ENCODE measurements around the gene LNX2.

Gene LNX2

GRCh38 chr13:27510082-27510481, 110.2 kb downstream of the LNX2 start:
- no peak overlapping the region for H3K4me3 ChIP-seq (ENCODE audit: low read depth, low read length)
- no peak overlapping the region for H3K27ac ChIP-seq (ENCODE audit: extremely low read depth, low read depth, low read length)
- TF ChIP-seq ZIC2 (tag by site-specific recombination; IDR thresholded peaks at IDR 0.05), result peak; percentile 62
- TF ChIP-seq ZBTB1 (tag by site-specific recombination; IDR thresholded peaks at IDR 0.05), result no peak
- no peaks in the 10 kb centered on the region for H3K9me3 ChIP-seq (ENCODE audit: control insufficient read depth, insufficient read depth, low read depth, low read length)
- CTCF ChIA-PET, result interaction anchor here (0.7 kb wide), 1 partner anchor 316 kb away, joined by 3 read pairs; no protein-coding TSS in a partner anchor
- POLR2A ChIA-PET, result no interaction called here
- H3K4me1 ChIP-seq (ENCODE audit: control insufficient read depth, insufficient read depth, low read length), result no peaks in the 10 kb centered on the region
- H3K36me3 ChIP-seq (ENCODE audit: control insufficient read depth in 2 of 2, insufficient read depth in 1 of 2, low read length in 2 of 2), result no peaks in the 10 kb centered on the region

DNA sequence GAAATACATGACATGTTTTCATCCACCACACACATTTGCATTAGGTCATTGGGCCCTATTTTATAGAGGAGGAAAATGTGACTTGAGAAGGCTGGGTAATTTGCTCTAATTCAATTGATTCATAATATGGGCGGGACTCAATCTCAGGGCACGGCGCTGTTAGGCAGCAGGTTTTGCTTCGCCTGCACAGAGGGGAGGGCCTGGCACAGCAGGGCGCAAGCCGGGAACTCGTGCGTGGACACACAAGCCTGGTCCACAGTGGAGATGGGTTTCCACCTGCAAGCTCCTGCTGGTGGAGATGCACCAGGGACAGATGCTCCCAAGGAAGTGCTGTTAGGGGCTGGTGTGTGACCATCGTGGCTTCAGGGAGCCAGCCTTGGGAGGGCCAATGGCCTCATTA, 111.5 kb downstream of the LNX2 start:
- no peak overlapping the region for H3K27ac ChIP-seq (ENCODE audit: extremely low read depth, low read depth, low read length)
- CTCF ChIA-PET, result no interaction called here
- H3K4me1 ChIP-seq (ENCODE audit: control insufficient read depth, insufficient read depth, low read length), result no peaks in the 10 kb centered on the region
- no peaks in the 10 kb centered on the region for H3K36me3 ChIP-seq (ENCODE audit: control insufficient read depth in 2 of 2, insufficient read depth in 1 of 2, low read length in 2 of 2)
- no peak overlapping the region for H3K4me3 ChIP-seq (ENCODE audit: low read depth, low read length)
- TF ChIP-seq, protein P1, sequence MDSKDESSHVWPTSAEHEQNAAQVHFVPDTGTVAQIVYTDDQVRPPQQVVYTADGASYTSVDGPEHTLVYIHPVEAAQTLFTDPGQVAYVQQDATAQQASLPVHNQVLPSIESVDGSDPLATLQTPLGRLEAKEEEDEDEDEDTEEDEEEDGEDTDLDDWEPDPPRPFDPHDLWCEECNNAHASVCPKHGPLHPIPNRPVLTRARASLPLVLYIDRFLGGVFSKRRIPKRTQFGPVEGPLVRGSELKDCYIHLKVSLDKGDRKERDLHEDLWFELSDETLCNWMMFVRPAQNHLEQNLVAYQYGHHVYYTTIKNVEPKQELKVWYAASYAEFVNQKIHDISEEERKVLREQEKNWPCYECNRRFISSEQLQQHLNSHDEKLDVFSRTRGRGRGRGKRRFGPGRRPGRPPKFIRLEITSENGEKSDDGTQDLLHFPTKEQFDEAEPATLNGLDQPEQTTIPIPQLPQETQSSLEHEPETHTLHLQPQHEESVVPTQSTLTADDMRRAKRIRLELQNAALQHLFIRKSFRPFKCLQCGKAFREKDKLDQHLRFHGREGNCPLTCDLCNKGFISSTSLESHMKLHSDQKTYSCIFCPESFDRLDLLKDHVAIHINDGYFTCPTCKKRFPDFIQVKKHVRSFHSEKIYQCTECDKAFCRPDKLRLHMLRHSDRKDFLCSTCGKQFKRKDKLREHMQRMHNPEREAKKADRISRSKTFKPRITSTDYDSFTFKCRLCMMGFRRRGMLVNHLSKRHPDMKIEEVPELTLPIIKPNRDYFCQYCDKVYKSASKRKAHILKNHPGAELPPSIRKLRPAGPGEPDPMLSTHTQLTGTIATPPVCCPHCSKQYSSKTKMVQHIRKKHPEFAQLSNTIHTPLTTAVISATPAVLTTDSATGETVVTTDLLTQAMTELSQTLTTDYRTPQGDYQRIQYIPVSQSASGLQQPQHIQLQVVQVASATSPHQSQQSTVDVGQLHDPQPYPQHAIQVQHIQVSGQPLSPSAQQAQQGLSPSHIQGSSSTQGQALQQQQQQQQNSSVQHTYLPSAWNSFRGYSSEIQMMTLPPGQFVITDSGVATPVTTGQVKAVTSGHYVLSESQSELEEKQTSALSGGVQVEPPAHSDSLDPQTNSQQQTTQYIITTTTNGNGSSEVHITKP (tag by site-specific recombination; IDR thresholded peaks at IDR 0.05), result no peak
- no peak for TF ChIP-seq ZNF658 (tag by site-specific recombination; IDR thresholded peaks at IDR 0.05)
- TF ChIP-seq, protein P2, sequence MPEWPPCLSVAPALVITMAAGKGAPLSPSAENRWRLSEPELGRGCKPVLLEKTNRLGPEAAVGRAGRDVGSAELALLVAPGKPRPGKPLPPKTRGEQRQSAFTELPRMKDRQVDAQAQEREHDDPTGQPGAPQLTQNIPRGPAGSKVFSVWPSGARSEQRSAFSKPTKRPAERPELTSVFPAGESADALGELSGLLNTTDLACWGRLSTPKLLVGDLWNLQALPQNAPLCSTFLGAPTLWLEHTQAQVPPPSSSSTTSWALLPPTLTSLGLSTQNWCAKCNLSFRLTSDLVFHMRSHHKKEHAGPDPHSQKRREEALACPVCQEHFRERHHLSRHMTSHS (tag by site-specific recombination; IDR thresholded peaks at IDR 0.05), result no peak
- no peak for TF ChIP-seq ZNF843 (tag by site-specific recombination; IDR thresholded peaks at IDR 0.05)
- TF ChIP-seq, protein P3, sequence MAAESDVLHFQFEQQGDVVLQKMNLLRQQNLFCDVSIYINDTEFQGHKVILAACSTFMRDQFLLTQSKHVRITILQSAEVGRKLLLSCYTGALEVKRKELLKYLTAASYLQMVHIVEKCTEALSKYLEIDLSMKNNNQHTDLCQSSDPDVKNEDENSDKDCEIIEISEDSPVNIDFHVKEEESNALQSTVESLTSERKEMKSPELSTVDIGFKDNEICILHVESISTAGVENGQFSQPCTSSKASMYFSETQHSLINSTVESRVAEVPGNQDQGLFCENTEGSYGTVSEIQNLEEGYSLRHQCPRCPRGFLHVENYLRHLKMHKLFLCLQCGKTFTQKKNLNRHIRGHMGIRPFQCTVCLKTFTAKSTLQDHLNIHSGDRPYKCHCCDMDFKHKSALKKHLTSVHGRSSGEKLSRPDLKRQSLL (tag by site-specific recombination; IDR thresholded peaks at IDR 0.05), result no peak
- TF ChIP-seq ZBTB8A (tag by site-specific recombination; IDR thresholded peaks at IDR 0.05), result no peak
- no peak for TF ChIP-seq ZNF518A (tag by site-specific recombination; conservative IDR thresholded peaks at IDR 0.05; ENCODE audit: low read depth)
- H3K9me3 ChIP-seq (ENCODE audit: control insufficient read depth, insufficient read depth, low read depth, low read length), result no peaks in the 10 kb centered on the region
- POLR2A ChIA-PET, result no interaction called here

DNA sequence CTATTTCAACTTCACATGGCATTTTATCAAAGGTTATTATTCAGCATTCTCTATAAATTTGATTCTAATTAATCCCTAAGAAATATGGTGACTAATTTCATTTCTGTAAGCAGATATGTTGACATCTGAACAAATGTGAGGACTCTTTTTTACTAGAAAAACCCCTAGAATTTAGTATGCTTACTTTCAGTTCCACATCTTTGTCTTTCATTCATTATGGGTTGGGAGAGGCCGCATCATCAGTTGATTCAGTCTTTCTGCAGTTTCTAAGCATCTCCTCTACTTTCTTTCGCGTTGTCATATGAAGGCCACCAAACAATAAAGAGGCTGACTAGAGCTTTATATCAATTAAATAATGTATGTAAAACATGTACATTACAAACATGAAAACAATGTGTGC, 114.5 kb downstream of the LNX2 start:
- TF ChIP-seq ZNF223 (tag by site-specific recombination; IDR thresholded peaks at IDR 0.05) (no peak), ZNF140 (tag by site-specific recombination; IDR thresholded peaks at IDR 0.05) (no peak)
- TF ChIP-seq, protein P3 (tag by site-specific recombination; IDR thresholded peaks at IDR 0.05), result no peak
- TF ChIP-seq, protein P4, sequence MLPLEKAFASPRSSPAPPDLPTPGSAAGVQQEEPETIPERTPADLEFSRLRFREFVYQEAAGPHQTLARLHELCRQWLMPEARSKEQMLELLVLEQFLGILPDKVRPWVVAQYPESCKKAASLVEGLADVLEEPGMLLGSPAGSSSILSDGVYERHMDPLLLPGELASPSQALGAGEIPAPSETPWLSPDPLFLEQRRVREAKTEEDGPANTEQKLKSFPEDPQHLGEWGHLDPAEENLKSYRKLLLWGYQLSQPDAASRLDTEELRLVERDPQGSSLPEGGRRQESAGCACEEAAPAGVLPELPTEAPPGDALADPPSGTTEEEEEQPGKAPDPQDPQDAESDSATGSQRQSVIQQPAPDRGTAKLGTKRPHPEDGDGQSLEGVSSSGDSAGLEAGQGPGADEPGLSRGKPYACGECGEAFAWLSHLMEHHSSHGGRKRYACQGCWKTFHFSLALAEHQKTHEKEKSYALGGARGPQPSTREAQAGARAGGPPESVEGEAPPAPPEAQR (tag by site-specific recombination; IDR thresholded peaks at IDR 0.05), result no peak
- Histone ChIP-seq H3K4me3 (ENCODE audit: low read depth, low read length) (no peak overlapping the region), H3K4me1 (ENCODE audit: control insufficient read depth, insufficient read depth, low read length) (no peaks in the 10 kb centered on the region), H3K27ac (ENCODE audit: extremely low read depth, low read depth, low read length) (no peak overlapping the region), H3K36me3 (ENCODE audit: control insufficient read depth in 2 of 2, insufficient read depth in 1 of 2, low read length in 2 of 2) (no peaks in the 10 kb centered on the region), H3K9me3 (ENCODE audit: control insufficient read depth, insufficient read depth, low read depth, low read length) (no peaks in the 10 kb centered on the region)
- ChIA-PET POLR2A (no interaction called here), CTCF (no interaction called here)

Data from HEK293 (cell line).